OCI-LY7 (cell line): Measurements from ENCODE around the gene PAK5.

Experiments used
- CTCF ChIP-seq: fragments of 200-600 bp; sonication (generic); conservative IDR thresholded peaks from 2 replicates; pipeline ENCODE4 v1.5.1; 2014; ENCODE audit warnings: mild to moderate bottlenecking, antibody characterized with exemption, low read length, moderate library complexity, mixed read lengths
- EZH2phosphoT487 ChIP-seq: fragments of 200-600 bp; sonication (generic); IDR thresholded peaks from 2 replicates; pipeline ENCODE4 v1.6.1; 2018; ENCODE audit warnings: low read depth, borderline replicate concordance, mild to moderate bottlenecking, mixed run types, antibody characterized with exemption, low read length, moderate library complexity, mixed read lengths

- TF ChIP-seq CTCF: no peak
- TF ChIP-seq EZH2phosphoT487: no peak
These were observed 330.1 kb downstream of the PAK5 start for GRCh38 chr20:9508696-9509178.
